Ectodermal cell (in vitro differentiated cells): ENCODE measurements around the gene TRIM27.
"Not testable (repeated sequence)": the region's sequence is repeated elsewhere in the genome, so short reads cannot be mapped to it uniquely, and the experiment has no call there.

Experiments
- H3K27ac ChIP-seq: 2 replicates; pipeline ENCODE4 v1.7.0; 2013; ENCODE audit warnings: mild to moderate bottlenecking, low read depth, low read length; ENCODE audit not compliant: insufficient read depth, poor library complexity, severe bottlenecking
- H3K27me3 ChIP-seq: 2 replicates; pipeline ENCODE4 v1.7.0; 2013; ENCODE audit warnings: mild to moderate bottlenecking, low read length; ENCODE audit not compliant: insufficient read depth, control insufficient read depth, poor library complexity, severe bottlenecking
- H3K36me3 ChIP-seq: one replicate; pipeline ENCODE4 v1.7.0; 2013; ENCODE audit warnings: low read length; ENCODE audit not compliant: control insufficient read depth, insufficient read depth
- H3K4me1 ChIP-seq: one replicate; pipeline ENCODE4 v1.7.0; 2013; ENCODE audit warnings: low read length; ENCODE audit not compliant: control insufficient read depth, insufficient read depth
- H3K4me3 ChIP-seq: 2 replicates; pipeline ENCODE4 v1.7.0; 2013; ENCODE audit warnings: low read depth, low read length, control low read depth; ENCODE audit not compliant: insufficient read depth
- H3K9me3 ChIP-seq: 2 replicates; pipeline ENCODE4 v1.7.0; 2013; ENCODE audit warnings: mild to moderate bottlenecking, low read length, moderate library complexity; ENCODE audit not compliant: control insufficient read depth
- WGBS, 2 experiments: methylation state at CpG; one replicate each; pipeline ENCODE4 v1.1.7; 2013; ENCODE audit warnings: missing lambda C conversion rate in 2 of 2; 5-methylcytosine and 5-hydroxymethylcytosine counted together

The TRIM27 gene

GRCh38 chr6:28880519-28880893 lies 43.3 kb downstream of the TRIM27 start:
- Histone ChIP-seq H3K27me3 (no peaks in the 10 kb centered on the region), H3K9me3 (no peaks in the 10 kb centered on the region), H3K4me1 (no peaks in the 10 kb centered on the region), H3K36me3 (no peaks in the 10 kb centered on the region), H3K4me3 (peak overlapping the region; percentile 77), H3K27ac (no peak overlapping the region)
- 67 to 75% methylated on average over 7 of the region's 7 CpGs for WGBS, 2 experiments

- no peaks in the 10 kb centered on the region for H3K9me3 ChIP-seq
- no peaks in the 10 kb centered on the region for H3K36me3 ChIP-seq
- no peaks in the 10 kb centered on the region for H3K4me1 ChIP-seq
- 80 to 82% methylated on average over 1 of the region's 1 CpG for WGBS, 2 experiments
- H3K4me3 ChIP-seq, result no peak overlapping the region
- no peak overlapping the region for H3K27ac ChIP-seq
- no peaks in the 10 kb centered on the region for H3K27me3 ChIP-seq
Observed at GRCh38 chr6:28876710-28877109, 47.1 kb downstream of the TRIM27 start.

- Histone ChIP-seq H3K36me3 (no peaks in the 10 kb centered on the region), H3K9me3 (no peaks in the 10 kb centered on the region), H3K4me3 (no peak overlapping the region), H3K27me3 (no peaks in the 10 kb centered on the region), H3K4me1 (no peaks in the 10 kb centered on the region), H3K27ac (no peak overlapping the region)
- 51% methylated on average over 6 of the region's 6 CpGs for WGBS, 2 experiments
Observed at GRCh38 chr6:28875191-28875747, 48.5 kb downstream of the TRIM27 start.

GRCh38 chr6:28872157-28872817 lies 51.5 kb downstream of the TRIM27 start:
- not testable (repeated sequence) for H3K4me3 ChIP-seq, H3K9me3 ChIP-seq, H3K4me1 ChIP-seq, H3K36me3 ChIP-seq, H3K27ac ChIP-seq, H3K27me3 ChIP-seq
- WGBS, 2 experiments, result 93 to 94% methylated on average over 22 of the region's 28 CpGs

GRCh38 chr6:28871335-28872156 lies 52.2 kb downstream of the TRIM27 start:
- H3K9me3 ChIP-seq, result no peaks in the 10 kb centered on the region
- H3K4me1 ChIP-seq, result no peaks in the 10 kb centered on the region
- H3K27ac ChIP-seq, result no peak overlapping the region
- H3K36me3 ChIP-seq, result no peaks in the 10 kb centered on the region
- no peaks in the 10 kb centered on the region for H3K27me3 ChIP-seq
- H3K4me3 ChIP-seq, result no peak overlapping the region
- WGBS, 2 experiments, result 91% methylated on average over 13 of the region's 13 CpGs

GRCh38 chr6:28868873-28869272 lies 54.9 kb downstream of the TRIM27 start:
- no peaks in the 10 kb centered on the region for H3K36me3 ChIP-seq
- 73 to 82% methylated on average over 2 of the region's 2 CpGs for WGBS, 2 experiments
- H3K4me1 ChIP-seq, result no peaks in the 10 kb centered on the region
- H3K27ac ChIP-seq, result no peak overlapping the region
- H3K27me3 ChIP-seq, result no peaks in the 10 kb centered on the region
- H3K4me3 ChIP-seq, result no peak overlapping the region
- no peaks in the 10 kb centered on the region for H3K9me3 ChIP-seq

- peak overlapping the region; percentile 65 for H3K4me3 ChIP-seq
- H3K9me3 ChIP-seq, result no peaks in the 10 kb centered on the region
- no peaks in the 10 kb centered on the region for H3K27me3 ChIP-seq
- no peaks in the 10 kb centered on the region for H3K4me1 ChIP-seq
- no peak overlapping the region for H3K27ac ChIP-seq
- 74 to 90% methylated on average over 4 to 5 of the region's 5 CpGs for WGBS, 2 experiments
- no peaks in the 10 kb centered on the region for H3K36me3 ChIP-seq
Observed at GRCh38 chr6:28867086-28867409, 56.7 kb downstream of the TRIM27 start.

GRCh38 chr6:28866205-28867085 lies 57.3 kb downstream of the TRIM27 start:
- Histone ChIP-seq H3K27ac (peak overlapping the region; percentile 2), H3K4me3 (peak overlapping the region; percentile 65)
- not testable (repeated sequence) for H3K4me1 ChIP-seq, H3K36me3 ChIP-seq, H3K9me3 ChIP-seq, H3K27me3 ChIP-seq
- WGBS, 2 experiments, result 3% methylated on average over 60 of the region's 60 CpGs

- H3K27ac ChIP-seq, result no peak overlapping the region
- no peaks in the 10 kb centered on the region for H3K27me3 ChIP-seq
- H3K9me3 ChIP-seq, result no peaks in the 10 kb centered on the region
- H3K36me3 ChIP-seq, result no peaks in the 10 kb centered on the region
- H3K4me1 ChIP-seq, result no peaks in the 10 kb centered on the region
- H3K4me3 ChIP-seq, result no peak overlapping the region
- WGBS, 2 experiments, result 86 to 88% methylated on average over 25 of the region's 25 CpGs
Observed at GRCh38 chr6:28865401-28866204, 58.2 kb downstream of the TRIM27 start.
